ENCODE data around the gene SAMD4A.

- no peak for TF ChIP-seq POLR2AphosphoS5 (IDR thresholded peaks at IDR 0.05; ENCODE audit: borderline replicate concordance, low read depth, low read length)
- no peak for TF ChIP-seq EZH2 (IDR thresholded peaks at IDR 0.05)
Observed at GRCh38 chr14:54647378-54647777, 80.5 kb downstream of the SAMD4A start.
